RWPE2 (cell line): Measurements from ENCODE around the gene CTNS.

ENCODE experiments used
- ATAC-seq: fragments of 200-7000 bp; cut with Tn5 transposase; 3 replicates; pipeline ENCODE4 v1.9.1; 2021; ENCODE audit warnings: low read depth
- DNase-seq: peaks from one replicate; pipeline ENCODE4 v3.0.0-alpha.2; 2020; ENCODE audit warnings: low spot score
- H3K27ac ChIP-seq: fragments of 450-650 bp; 2 replicates; pipeline ENCODE4 v1.5.1; 2017; ENCODE audit warnings: mild to moderate bottlenecking; ENCODE audit not compliant: poor library complexity, severe bottlenecking
- H3K27me3 ChIP-seq: fragments of 250-450 bp; sonication (Bioruptor Pico); 2 replicates; pipeline ENCODE4 v1.5.1; 2021; ENCODE audit warnings: mild to moderate bottlenecking, moderate library complexity; ENCODE audit not compliant: insufficient read depth, poor library complexity, severe bottlenecking
- H3K36me3 ChIP-seq: fragments of 250-450 bp; sonication (Bioruptor Pico); 2 replicates; pipeline ENCODE4 v1.5.1; 2020; ENCODE audit warnings: low read depth, mild to moderate bottlenecking, moderate library complexity
- H3K4me1 ChIP-seq: fragments of 250-450 bp; sonication (Bioruptor Pico); 2 replicates; pipeline ENCODE4 v1.5.1; 2021; ENCODE audit warnings: mild to moderate bottlenecking, moderate library complexity; ENCODE audit not compliant: insufficient read depth, poor library complexity, severe bottlenecking
- H3K4me3 ChIP-seq: fragments of 250-450 bp; sonication (Bioruptor Pico); 2 replicates; pipeline ENCODE4 v1.5.1; 2021; ENCODE audit warnings: mild to moderate bottlenecking, moderate library complexity; ENCODE audit not compliant: severe bottlenecking
- H3K9me3 ChIP-seq: fragments of 250-450 bp; sonication (Bioruptor Pico); 2 replicates; pipeline ENCODE4 v1.5.1; 2021; ENCODE audit warnings: mild to moderate bottlenecking, moderate library complexity; ENCODE audit not compliant: severe bottlenecking
- CTCF ChIP-seq: fragments of 450-650 bp; IDR thresholded peaks from one replicate; pipeline ENCODE4 v1.5.1; 2017; ENCODE audit warnings: mild to moderate bottlenecking, moderate library complexity; ENCODE audit not compliant: poor library complexity, severe bottlenecking

The CTNS gene

DNA sequence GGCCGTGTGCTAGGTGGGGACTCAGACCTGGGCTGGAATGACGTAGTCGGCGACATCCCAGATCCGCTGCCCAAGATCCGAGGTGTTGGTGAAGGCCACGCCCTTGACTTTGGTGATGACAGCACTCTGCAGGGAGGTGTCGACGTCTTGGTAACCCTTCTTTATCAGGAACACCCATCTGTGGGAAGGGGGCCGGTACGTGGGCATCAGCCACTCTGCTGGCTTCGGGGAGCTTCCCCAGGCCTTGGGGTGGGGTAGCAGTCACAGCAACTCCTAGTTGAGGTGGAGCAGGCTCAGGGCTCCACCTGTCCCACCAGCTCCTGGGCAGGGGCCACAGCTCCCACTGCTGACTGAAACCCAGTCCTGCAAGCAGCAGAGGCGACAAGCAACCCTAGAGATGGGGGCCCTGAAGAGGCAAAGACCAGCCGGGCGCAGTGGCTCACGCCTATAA, 55.1 kb downstream of the CTNS start:
- Histone ChIP-seq H3K4me3 (no peak overlapping the region), H3K36me3 (no peaks in the 10 kb centered on the region), H3K27ac (no peak overlapping the region), H3K27me3 (no peaks in the 10 kb centered on the region), H3K9me3 (no peaks in the 10 kb centered on the region), H3K4me1 (no peaks in the 10 kb centered on the region)
- DNase-seq (no peak), ATAC-seq (no peak)
- no peak for TF ChIP-seq CTCF

GRCh38 chr17:3692346-3692745, 55.8 kb downstream of the CTNS start:
- H3K4me1 ChIP-seq = no peaks in the 10 kb centered on the region
- DNase-seq (no peak), ATAC-seq (no peak)
- H3K27me3 ChIP-seq = no peaks in the 10 kb centered on the region
- H3K9me3 ChIP-seq = no peaks in the 10 kb centered on the region
- no peak for TF ChIP-seq CTCF
- no peak overlapping the region for H3K4me3 ChIP-seq
- no peak overlapping the region for H3K27ac ChIP-seq
- H3K36me3 ChIP-seq = no peaks in the 10 kb centered on the region

- peaks cover 1% of the 10 kb centered on the region for H3K9me3 ChIP-seq
- no peak for TF ChIP-seq CTCF
- H3K27me3 ChIP-seq = no peaks in the 10 kb centered on the region
- H3K27ac ChIP-seq = no peak overlapping the region
- DNase-seq (no peak), ATAC-seq (no peak)
- H3K4me1 ChIP-seq = no peaks in the 10 kb centered on the region
- no peak overlapping the region for H3K4me3 ChIP-seq
- H3K36me3 ChIP-seq = no peaks in the 10 kb centered on the region
These were observed 56.6 kb downstream of the CTNS start for GRCh38 chr17:3693141-3693540.

GRCh38 chr17:3693829-3694231, 57.3 kb downstream of the CTNS start:
- no peak for TF ChIP-seq CTCF
- Histone ChIP-seq H3K36me3 (no peaks in the 10 kb centered on the region), H3K27ac (no peak overlapping the region), H3K27me3 (no peaks in the 10 kb centered on the region), H3K4me1 (no peaks in the 10 kb centered on the region), H3K4me3 (no peak overlapping the region), H3K9me3 (peaks cover 4% of the 10 kb centered on the region)
- ATAC-seq (no peak), DNase-seq (no peak)

DNA sequence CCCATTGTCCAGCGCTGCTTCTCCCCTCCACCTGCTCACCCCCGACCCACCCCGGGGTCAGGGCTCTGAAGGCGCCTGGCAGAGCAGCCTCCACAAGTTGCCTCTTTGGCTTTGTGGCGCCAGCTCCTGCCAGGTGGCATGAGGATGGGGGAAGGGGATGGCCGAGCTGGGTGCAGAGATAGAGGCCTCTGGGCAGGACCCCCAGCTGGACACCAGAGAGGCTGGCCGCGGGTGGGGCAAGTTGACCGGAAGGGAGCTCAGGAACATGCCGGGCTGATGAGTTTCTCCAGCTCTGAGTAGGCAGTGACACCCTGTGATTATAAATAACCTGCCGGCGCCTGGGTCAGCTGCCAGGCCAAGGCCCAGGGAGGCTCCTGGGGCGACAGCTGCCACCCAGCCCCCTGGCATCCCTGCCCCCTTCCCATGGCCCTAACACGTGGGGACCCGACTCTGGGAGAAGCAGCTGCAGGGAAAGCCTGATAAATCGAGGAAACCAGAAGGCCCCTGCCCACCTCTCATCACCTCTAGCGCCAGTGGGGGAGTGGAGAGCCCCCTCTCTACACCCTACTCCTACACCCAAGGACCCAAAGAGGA, 58.7 kb downstream of the CTNS start:
- no peak overlapping the region for H3K27ac ChIP-seq
- H3K9me3 ChIP-seq = peaks cover 4% of the 10 kb centered on the region
- no peaks in the 10 kb centered on the region for H3K36me3 ChIP-seq
- no peak for TF ChIP-seq CTCF
- H3K4me1 ChIP-seq = no peaks in the 10 kb centered on the region
- DNase-seq (no peak), ATAC-seq (peak; percentile 50)
- peak overlapping the region; percentile 34 for H3K4me3 ChIP-seq
- H3K27me3 ChIP-seq = no peaks in the 10 kb centered on the region
